A204.1 (cell line): ENCODE data around the gene CNP.

Experiments used
- FAIRE-seq: peaks from 2 replicates; lab custom pipeline; 2012; peaks lifted over from hg19 to GRCh38; lab: Jason Lieb, UNC

The CNP gene

DNA sequence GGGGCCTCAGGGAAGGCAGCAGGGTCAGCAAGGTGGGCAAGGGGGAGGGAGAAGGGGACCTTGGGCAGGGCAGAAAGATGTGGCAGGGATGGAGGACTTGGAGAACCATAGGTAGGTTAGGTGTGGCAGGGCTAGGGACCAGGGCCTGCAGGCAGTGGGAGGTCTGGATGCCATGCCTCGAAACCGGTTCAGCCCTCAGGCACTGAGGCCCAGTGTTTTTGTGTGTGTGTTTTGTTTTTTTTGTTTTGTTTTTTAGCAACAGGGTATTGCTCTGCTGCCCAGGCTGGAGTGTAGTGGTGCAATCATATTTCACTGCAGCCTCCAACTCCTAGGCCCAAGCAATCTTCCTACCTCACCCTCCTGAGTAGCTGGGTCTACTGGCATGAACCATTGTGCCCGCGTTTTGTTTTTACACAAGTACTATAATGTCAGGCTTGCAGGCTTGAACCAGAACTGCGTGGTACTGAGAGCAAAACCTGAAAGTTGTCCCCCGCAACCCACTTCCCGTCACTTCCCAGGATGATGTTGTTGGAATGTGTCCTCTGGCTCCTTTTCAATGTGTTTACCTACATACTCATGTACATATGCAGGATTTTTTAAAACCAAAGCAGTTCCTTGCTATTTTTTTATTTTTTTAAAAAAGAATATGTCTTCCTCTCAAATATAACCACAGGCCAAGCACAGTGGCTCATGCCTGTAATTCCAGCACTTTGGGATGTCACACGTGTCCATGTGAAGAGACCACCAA, 23.8 kb upstream of the CNP start:
- FAIRE-seq = no peak

DNA sequence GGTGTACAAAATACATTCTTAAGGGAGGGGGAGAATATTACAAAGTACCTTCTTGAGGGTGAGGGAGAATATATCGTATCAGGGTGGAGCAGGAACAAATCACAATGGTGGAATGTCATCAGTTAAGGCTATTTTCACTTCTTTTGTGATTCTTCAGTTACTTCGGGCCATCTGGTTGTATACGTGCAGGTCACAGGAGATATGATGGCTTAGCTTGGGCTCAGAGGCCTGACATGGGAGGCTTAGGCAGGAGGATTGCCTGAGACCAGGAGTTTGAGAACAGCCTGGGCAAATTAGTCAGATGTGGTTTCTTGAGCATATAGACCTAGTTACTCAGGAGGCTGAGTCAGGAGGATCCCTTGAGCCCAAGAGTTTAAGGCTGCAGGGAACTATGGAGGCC, 23.1 kb upstream of the CNP start:
- no peak for FAIRE-seq

DNA sequence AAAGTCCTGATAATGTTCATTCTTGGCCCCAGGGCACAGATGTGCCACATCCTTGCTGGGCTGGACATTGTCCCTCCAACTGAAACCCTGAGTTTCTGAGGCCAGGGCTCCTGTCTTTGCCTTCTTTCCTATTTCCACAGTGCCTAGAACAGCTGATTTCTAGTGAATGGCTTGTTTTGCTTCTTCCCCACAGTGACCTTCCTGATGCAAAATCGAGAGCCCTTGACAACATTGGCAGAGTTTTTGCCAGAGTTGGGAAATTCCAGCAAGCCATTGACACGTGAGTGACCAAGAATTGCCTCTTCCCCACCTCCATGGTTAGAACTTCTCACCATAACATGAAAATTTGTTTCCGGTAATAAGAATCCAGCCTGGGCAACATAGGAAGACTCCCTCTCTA, 21.7 kb upstream of the CNP start:
- no peak for FAIRE-seq

DNA sequence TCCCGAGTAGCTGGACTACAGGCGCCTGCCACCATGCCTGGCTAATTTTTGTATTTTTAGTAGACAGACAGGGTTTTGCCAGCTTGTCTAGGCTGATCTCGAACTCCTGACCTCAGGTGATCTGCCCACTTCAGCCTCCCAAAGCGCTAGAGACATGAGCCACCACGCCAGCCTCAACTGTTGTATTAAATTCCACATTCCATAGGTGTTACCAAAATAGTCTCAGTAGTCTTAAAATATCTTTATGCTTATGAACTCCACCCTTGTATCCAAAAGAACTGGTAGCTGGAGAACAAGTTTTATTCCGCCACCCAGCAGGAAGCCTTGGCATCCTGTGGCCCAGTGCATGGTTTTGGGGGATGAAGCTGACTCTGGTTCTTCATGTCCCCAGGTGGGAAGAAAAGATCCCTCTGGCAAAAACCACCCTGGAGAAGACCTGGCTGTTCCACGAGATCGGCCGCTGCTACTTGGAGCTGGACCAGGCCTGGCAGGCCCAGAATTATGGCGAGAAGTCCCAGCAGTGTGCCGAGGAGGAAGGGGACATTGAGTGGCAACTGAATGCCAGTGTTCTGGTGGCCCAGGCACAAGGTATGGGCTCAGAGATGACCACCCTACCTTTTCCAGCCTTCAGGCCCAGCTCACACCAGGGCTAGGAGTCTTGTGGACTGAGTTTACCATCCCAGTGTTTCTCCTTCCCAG, 17.7 kb upstream of the CNP start:
- no peak for FAIRE-seq

DNA sequence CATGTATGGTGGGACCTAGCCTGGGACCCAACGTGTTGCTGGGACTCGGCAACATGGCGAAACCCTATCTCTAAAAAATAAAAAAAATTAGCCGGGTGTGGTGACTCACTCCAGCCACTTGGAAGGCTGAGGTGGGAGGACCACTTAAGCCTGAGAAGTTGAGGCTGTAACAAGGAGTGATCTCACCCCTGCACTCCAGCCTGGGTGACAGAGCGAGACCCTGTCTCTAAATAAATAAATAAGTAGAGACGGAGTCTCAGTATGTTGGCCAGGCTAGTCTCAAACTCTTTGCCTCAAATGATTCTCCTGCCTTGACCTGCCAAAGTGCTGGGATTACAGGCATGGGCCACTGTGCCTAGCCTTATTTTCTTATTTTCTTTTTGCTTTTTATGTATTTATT, 10.1 kb upstream of the CNP start:
- FAIRE-seq = no peak

DNA sequence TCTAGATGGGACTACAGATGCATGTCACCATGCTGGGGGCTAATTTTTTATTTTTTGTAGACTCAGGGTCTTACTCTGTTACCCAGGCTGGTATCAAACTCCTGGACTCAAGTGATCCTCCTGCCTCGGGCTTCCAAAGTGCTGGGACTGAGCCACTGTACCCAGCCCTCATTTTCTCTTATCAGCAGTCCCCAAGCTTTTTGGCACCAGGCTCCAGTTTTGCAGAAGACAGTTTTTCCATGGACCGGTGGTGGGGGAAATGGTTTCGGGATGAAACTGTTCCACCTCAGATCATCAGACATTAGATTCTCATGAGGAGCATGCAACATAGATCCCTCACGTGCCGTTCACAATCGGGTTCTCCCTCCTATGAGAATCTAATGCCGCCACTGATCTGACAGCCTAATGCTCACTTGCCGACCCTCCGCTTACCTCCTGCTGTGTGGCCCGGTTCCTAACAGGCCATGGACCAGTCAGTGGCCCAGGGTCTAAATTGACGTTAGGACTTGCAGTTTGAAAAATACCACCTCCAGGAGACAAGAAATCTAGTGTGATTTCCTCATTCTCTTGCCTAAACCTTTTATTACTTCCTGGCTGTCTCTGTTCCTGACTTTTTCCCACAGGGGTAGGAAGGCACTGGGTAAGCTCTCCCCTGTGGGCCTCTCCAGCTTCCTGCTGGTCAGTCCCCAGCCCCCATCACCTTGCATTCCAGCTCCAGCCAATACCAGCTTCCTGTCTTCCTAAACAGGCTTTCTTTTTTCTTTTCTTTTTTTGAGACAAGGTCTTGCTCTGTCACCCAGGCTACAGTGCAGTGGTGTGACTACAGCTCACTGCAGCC, 9.3 kb upstream of the CNP start:
- FAIRE-seq = no peak

DNA sequence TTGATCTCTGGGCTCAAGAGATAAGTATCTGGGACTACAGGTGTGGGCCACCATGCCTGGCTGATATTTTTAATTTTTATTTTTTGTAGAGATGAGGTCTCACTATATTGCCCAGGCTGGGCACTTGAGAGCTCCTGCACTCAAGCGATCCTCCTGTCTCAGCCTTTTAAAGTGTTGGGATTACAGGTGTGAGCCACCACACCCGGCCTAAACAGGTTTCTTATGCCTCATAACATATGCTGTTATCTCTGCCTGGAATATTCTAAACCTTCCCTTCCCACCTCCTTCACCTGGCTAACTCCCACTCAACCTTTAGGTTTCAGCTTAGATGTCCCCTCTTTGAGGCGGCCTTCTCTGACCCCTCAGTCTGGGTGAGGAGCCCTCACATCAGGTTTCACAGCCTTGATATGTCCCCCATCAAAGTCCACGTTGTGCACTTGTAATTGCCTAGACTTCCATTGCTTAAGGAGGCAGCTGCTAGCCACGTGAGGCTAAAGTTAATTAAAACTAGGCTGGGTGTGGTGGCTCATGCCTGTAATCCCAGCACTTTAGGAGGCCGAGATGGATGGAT, 8.6 kb upstream of the CNP start:
- FAIRE-seq = no peak

DNA sequence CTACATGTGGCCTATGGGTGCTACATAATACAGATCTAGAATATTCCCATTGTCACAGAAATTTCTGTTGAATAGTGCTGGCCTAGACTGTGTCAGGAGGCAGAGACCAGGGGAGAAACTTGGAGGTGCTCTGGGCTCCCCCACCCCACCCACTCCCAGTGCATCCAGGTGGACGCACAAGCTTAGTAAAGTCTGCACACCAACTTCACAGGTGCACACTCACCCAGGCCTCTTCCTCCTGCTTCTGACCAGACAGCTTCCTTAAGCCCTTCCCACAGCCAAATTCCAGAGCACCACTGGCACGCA, 7.6 kb upstream of the CNP start:
- FAIRE-seq = no peak

DNA sequence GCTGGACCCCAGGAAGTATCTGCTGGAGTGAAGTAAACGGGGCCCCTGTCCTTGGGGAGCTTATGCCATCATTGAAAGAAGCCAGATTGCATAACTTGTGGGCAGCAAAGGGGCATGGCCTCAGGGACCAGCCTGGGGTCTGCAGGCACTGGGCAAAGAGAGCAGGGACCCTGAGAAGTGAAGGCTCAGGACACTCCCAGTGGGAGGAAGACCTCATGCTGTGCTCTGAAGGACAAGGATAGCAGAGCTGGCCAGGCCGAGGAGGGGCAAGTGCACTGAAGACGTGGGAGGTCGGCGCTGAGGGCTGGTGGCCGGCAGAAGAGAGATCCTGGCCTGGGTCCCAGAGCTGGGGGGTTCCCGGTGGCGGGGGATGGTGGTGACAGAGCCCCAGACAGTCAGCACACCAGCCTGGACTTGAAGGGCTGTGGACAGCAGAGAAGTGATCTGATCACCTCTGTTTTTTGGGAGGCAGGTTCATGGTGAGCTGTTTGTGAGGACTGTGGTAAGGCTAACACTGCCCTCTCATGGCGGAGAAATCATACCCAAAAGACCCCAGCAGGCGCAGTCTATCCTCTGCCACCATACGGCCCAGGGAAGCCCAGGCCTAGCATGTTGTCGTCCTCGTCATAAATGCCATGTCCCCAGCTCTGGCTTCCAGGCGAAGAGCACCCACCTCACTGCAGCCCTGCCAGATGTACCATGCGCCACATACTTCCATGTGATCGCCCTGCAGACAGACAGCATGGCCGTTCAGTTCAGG, 7.1 kb upstream of the CNP start:
- FAIRE-seq = peak; percentile 14

DNA sequence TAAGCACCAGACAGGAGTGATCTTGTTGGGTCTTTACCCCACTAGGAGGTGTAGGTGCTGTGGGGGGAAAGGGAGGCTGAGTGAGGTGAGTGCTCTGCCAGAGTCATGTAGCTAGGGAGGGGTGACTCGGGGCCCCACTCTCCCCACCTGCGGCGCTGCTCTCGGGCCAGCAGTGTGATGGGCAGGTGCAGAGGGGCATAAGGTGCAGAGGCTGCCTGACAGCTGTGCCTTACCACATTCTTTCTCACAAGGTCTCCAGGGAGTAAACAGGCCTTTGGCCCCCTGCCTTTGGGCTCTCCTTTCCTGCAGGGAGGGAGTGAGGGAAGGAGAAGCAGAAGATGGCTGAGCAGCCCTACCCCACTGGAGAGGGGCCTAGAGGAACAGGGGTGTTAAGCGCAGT, 4.5 kb upstream of the CNP start:
- no peak for FAIRE-seq

DNA sequence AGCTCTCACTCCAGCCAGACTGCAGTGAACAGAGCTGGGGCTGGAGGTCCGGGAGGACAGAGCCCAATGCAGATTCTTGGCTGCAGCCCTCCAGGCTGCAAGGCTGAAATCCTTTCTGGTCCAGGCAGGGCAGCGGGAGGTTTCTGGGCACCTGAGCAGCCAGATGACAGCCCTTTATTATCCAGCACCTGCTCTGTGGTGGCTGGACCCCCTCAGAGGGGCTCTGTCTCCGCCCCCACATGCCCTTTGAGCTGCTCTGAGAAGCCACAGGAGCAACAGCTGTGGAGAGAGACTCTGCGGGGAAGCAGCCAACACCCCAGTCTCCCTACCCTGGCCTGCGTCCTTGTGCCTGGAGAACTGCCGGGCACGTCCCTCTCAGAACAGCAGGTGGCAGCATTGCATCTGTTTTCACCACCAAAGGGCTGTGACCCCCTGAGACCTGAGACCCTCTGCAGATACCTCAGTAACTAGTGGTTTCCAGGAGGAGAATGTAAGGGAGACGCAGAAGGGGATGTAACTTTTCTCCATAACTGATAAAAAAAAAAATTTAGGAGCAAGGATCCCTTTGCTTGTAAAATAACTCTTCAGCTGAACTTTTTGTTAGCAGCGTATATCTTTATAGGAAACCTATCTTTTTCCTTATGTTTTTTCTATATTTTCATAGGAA, 3.7 kb upstream of the CNP start:
- no peak for FAIRE-seq

DNA sequence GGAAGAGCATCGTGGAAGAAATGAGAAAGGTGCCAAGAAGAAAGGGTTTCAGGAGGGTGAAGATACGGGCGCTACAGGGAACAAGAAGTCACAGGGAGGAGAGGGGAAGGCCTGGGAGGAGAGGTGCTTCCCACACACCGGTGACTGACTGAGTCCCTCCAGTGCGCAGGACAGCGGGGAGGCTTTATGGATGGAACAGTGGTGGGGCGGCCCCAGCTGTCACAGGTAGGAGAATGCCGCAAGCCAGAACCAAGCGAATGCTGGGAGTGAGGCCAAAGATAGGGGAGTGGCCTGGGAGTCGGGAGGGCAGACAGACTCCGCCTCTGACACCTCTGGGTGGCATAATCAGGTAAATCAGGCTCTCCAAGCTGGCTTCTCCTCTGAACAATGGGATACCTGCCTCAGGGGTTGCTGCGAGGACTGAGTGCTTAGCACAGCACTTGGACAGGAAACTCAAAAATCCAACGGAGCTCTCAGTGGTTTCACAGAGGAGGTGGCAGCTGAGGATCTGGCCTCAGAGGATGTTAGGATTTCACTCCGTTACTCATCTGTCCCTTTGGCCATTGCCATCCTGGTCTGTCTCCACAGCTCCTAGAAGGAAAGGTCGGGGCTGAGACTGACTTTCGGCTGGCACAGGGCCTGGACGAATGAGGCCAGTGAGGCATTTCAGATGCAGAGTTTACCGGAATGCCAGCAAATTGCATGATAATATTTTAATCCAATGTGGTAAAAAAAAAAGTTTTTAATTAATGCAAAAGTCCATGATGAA, 717 bp upstream of the CNP start:
- FAIRE-seq = no peak

DNA sequence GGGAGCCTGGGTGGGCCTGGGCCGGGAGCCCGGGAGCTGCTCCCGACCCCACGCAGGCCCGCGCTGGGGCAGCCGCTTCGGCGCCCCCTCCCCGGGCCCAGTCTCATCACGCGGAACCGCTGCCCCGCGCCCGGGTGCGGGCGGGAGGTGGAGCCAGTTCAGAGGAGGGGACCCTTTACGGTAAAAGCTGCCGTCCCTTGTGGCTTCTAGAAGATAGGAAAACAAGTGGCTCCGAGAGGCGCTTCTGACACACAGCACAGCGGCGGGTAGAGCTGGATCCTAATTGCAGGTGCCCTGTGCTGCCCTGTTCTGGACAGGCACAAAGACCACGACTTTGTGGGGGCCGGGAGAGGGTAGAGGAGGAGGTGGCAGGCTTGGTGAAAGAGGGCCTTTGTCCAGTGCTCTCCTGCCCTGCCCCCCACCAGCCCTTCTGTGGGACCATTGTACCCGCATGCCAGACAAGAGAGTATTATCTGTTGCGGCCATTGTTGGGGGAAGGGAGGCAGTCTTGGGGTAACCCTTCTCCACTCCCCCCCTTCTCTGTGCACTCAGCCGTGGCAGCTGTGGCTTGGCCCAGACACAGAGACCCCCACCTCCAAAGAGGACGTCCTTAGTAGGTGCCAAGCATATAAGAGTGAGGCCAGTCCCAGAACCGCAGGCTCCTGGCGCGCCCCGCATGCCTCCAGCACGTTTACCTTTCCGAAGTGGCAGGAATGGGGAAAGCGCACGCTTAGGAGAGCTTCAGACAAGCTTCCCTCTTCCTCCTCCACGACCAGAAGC, 736 bp downstream of the CNP start:
- FAIRE-seq = no peak

DNA sequence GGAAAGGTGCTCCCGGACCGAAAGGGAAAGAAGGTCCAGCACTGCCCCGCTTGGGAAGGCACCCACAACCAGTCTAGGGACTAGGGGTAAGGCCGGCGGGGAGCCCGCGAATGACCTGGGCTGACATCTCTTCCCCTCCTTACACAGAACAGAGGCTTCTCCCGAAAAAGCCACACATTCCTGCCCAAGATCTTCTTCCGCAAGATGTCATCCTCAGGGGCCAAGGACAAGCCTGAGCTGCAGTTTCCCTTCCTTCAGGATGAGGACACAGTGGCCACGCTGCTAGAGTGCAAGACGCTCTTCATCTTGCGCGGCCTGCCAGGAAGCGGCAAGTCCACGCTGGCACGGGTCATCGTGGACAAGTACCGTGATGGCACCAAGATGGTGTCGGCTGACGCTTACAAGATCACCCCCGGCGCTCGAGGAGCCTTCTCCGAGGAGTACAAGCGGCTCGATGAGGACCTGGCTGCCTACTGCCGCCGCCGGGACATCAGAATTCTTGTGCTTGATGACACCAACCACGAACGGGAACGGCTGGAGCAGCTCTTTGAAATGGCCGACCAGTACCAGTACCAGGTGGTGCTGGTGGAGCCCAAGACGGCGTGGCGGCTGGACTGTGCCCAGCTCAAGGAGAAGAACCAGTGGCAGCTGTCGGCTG, 1.5 kb downstream of the CNP start:
- no peak for FAIRE-seq

DNA sequence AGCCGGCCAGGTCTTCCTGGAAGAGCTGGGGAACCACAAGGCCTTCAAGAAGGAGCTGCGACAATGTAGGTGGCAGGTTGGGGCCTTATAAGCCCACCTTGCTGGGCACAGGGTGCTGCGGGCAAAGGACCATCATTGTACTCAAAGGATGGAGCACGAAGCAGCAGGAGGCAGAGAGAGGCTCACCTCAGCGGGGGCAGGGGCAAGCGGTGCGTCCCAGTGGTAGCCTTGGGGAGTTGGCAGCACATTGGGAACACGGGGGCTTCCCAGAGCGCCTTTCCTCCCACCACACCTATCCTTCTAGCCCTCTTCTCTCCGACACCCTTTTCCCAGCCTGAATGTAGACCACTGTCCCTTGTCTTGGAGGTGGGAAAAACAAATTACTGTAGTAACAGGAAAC, 2.1 kb downstream of the CNP start:
- FAIRE-seq = no peak

DNA sequence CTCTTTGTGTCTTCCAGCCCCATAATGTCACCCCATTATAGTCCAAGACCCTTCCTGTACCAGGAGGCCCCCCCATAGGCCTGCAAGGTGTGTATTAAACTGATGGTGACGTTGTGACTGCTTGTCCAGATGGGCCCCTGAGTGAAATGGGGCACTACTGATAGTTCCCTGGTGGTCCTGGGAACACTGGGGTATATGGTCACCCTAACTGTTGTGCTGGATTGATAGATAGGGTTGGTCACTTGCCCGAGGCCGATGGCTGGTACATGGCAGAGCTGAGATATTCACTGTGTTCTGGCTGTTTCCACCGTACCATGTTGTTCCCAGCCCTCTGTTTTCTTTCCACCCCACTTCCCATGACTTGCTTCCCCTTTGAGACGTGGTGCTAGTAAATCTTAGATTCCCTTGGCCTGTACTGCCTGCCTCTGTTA, 4.3 kb downstream of the CNP start:
- FAIRE-seq = no peak

DNA sequence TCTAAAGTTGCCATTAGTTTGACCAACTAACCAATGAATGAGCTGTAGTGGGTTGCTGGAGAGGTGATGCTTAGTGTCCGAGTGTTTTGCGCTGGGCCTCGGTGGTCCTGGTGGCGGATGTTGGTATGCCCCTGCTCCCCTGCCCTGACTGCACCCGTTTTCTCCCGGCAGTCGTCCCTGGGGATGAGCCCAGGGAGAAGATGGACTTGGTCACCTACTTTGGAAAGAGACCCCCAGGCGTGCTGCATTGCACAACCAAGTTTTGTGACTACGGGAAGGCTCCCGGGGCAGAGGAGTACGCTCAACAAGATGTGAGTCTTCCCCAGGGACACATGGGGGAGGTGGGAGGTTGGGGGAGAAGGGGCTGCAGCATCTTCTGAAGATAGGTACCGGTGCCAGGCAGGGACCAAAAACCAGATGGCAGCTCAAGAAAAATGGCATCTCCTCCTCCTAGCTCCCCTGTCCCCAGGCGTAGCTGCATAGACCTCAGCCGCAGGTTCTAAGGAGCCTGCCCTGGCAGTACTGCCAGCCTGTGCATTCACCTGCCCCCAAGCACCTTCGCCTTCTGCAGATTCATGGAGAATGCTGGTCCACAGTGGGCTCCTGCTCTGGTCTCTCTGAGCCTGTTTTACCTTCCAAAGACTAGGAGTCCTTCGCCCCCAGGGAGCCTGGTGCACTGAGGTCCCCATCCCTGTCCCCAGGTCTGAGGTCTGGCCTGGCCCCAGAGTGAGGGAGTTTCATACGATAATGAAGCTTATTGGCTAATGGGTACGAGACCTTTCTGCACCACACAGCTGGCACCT, 5.3 kb downstream of the CNP start:
- no peak for FAIRE-seq

DNA sequence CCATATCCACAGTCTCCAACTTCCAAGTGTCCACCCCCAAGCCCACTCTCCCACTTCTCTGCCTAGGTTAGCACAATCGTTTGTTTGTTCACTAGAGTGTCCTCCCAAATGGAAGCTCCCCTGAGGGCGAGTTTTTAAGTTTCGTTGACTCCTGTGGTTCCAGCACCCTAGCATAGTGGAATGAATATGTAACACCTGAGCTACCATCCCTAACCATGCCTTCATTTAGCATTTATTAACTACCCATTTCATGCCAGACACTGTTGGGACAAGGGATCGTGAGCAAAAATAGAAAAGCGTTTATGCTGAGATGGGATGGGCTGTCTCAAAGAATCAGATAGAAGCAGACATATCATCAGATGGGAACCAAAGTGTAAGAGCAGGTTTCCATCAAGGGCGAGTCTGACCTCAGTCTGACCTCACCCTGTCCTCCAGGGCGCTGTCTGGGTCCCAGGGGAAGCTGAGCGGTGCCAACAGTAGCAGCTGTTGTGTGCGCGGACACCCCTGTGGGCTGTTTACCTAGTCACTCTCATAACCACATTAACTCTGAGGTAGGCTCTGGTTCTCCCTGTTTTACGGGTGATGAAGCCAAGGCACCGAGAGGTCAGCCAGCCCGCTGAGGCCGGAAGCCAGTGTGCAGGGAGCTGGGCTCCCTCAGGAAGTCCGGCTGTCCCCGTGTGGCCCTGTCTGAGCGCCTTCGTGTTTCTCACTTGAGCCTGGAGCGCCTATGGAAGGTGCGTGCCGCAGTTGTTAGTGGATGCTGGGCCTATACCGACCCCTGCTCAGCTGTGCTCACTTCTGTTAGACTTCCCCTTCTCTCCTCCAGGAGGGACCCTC, 6.2 kb downstream of the CNP start:
- FAIRE-seq = no peak
